HL-60/S4 treated with retinoic acid at 250 ng/mL for 4 days and 3 days (cell line): ENCODE results near the gene RPL18A.

ENCODE experiments used
- in situ Hi-C: fragments of 300-500 bp; cut with MboI; formaldehyde crosslinking; loops from 2 replicates; pipeline ENCODE4 v1.7.0; 2022; ENCODE audit warnings: low sequenced_read_pairs

Gene RPL18A

DNA sequence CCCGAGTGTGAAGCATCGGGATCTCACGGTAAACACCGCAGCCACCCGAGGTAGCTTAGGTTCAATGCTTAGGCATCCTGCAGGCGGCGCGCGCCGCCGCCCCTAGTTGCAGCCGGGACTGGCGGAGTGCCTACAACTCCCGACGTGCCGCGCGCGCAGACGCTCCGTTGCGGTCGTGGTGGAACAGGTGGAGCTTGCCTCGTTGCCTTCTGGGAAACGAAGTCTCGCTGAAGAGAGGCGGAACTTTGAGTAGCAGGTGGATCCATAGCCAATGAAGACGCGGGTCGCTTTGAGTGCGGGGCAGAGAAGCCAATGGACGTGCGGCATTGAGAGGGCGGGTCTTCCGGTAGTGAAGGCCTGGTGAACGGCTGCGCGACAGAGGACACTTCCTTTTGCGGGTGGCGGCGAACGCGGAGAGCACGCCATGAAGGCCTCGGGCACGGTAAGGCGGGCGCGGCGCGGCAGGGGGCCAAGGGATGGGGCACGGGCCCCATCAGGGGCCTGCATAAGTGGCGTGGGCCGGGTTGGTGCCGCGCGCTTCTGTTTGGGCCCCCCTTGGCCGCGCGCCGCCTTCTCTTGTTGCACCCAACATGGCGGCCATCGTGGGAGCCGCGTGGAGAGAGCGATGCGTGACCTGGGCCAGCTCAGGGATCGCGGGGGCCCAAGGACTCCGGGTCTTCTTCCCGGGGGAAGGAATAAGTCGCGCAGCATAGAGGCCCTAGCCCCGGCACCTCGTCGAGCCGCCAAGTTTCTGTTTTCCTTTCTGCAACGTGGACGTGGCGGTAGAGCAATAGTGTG lies at the start of gene RPL18A:
Gene RPL18A, plus strand, starts transcription at position 378 of the 798 bp plus-strand sequence. Its CDS starts 47 bp downstream, at position 425.
- in situ Hi-C loops, result no loop called here

DNA sequence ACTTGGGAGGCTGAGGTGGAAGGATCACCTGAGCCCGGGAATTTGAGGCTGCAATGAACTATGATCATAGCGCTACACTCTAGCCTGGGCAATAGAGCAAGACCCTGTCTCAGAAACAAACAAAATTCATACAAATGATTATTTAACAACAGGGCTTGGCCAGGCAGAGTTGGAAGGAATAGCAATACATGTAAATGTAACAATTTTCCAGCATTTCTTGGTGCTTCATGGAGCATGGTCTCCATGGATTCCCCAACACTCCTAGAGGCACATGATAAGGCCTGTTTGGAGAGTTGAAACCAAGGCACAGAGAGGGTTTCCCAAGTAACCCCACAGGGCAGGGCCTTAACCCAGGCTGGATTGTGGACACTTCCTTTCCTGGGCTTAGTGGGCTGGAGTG lies 48.6 kb upstream of the RPL18A start:
- in situ Hi-C loops, result no loop called here

DNA sequence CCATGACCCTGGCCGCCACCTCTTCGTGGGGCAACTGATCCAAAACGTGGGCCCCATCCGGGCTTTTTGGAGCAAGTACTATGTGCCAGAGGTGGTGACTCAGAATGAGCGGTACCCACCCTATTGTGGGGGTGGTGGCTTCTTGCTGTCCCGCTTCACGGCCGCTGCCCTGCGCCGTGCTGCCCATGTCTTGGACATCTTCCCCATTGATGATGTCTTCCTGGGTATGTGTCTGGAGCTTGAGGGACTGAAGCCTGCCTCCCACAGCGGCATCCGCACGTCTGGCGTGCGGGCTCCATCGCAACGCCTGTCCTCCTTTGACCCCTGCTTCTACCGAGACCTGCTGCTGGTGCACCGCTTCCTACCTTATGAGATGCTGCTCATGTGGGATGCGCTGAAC lies 48.0 kb upstream of the RPL18A start:
- in situ Hi-C loops, result no loop called here

DNA sequence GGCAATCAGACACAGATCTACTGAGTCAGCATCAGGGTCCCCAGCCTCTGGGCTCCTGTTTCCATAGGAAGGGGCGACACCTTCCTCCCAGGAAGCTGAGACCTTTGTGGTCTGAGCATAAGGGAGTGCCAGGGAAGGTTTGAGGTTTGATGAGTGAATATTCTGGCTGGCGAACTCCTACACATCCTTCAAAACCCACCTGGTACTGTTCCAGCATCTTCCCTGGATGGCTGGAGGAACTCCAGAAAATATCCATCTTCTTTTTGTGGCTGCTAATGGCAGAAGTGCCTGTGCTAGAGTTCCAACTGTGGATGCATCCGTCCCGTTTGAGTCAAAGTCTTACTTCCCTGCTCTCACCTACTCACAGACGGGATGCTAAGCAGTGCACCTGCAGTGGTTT lies 47.6 kb upstream of the RPL18A start:
- in situ Hi-C loops, result no loop called here

DNA sequence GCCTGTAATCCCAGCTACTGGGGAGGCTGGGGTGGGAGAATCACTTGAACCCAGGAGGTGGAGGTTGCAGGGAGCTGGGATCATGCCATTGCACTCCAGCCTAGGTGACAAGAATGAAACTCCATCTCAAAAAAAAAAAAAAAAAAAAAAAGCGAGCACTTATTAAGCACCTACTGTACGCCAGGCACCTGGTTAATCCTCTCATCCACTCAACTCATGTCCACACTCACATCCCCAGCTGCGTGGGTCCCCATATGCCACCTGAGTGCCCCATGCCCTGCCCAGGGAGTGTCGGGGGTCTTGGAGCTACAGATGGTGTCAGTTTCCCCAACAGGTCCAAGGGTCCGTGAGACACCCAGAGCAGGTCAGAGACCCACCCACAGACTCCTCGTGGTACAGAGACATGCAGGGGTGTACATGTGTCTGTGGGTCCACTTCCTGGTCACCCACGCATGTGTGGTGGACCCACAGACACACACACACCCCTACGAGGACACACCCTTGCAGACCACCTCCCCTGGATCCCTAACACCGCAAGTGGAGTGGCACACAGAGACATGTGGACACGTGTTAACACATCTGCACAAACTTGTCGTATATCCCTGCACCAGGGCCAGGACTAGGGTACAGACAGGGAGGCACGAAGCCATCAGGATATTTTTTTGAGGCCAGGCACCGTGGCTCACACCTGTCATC lies 41.9 kb upstream of the RPL18A start:
- in situ Hi-C loops, result no loop called here

DNA sequence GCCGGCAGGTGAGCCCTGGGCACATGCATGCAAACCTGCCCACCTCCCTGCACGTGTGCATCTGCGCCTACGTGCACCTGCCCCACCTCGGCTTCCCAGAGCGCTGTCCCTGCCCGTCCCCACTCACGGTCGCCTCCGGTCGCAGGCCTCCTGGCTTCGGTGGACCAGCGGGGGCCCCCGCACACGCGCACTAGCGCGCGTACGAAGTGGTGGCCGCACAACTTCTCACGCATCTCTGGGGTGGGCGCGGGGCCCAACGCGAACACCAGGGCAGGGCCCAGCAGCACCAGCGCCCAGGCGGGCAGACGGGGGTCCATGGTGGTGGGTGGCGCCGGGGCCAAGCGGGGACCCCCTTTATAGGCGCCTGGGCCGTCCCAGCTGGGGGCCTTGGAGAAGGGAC lies 38.5 kb upstream of the RPL18A start, which contains the start of gene INSL3:
Gene INSL3, minus strand, starts transcription at position 330 of the 400 bp plus-strand sequence. Its CDS starts 13 bp downstream, at position 317.
- in situ Hi-C loops, result no loop called here

DNA sequence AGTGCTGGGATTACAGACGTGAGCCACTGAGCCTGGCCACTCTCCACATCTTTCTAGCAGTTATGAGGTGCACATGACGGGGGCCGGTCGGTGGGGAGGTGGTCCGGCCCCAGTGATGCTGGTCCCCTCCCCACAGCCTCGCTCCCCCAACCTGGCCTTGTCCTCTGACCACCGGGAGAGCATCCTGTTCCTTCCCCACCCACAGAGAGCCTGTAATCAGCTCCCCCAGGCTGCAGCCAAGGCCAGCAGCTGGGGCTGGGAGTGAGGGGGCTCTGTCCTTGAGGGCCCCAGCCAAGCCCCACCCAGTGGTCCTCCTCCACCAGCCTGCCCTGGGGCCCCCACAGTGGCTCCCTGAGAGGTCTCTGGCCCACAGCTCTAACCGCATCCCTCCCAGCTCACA lies 35.4 kb upstream of the RPL18A start:
- in situ Hi-C loops, result no loop called here

DNA sequence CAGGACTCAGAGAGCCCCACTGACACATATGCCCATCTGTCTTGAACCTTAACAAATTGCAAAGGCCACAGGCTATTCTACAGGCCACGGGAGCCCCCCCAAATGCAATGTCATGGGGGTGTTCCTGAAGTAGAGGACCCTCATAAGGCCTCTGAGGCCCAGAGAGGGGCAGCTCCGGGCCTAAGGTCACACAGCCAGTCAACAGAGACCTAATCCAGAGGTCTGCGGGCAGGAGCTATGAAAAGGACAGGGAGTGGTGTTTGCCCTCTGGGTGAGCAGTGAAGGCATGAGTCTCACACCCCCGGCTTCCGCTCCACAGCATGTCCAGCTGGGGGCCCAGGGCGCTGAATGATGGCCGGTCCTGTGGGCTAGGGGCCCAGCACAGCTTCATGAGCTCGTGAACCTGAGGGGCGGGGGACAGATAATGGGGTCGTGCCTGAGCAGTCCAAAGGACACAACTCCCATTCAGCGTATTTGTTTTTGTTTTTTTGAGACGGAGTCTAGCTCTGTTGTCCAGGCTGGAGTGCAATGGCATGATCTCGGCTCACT lies 33.1 kb upstream of the RPL18A start:
- in situ Hi-C loops, result no loop called here

DNA sequence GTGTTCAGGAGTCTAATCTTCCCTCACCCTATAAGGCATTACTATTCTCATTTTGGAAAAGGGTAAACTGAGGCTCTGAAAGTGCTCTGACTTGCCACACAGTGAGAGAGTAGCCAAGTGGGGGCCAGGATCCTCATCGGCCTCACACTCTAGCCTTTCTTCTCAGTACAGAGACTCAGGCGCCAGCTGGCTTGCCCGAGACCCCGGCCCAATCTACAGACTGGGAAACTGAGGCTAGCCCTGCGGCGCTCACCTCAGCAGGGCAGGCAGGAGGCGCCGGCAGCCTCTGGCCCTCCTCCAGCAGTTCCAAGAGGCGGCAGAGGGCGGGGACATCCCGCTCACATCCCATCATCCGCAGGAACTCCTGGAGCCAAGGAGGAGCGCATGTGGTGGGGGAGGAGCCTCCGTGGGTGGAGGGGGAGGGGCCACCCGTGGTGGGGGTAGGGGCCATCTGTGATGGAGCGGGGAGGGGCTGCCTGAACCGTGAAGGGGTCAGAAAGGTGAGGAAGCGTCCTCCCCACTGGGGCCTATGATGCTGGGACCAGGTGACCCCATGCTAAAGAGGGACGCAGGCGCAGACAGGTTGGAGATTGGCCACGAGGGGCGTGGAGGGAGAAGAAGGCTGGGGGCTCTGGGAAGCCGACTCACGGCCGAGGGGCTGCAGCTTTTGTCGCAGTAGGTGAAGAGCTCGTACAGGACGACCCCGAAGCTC lies 29.7 kb upstream of the RPL18A start:
- in situ Hi-C loops, result no loop called here

DNA sequence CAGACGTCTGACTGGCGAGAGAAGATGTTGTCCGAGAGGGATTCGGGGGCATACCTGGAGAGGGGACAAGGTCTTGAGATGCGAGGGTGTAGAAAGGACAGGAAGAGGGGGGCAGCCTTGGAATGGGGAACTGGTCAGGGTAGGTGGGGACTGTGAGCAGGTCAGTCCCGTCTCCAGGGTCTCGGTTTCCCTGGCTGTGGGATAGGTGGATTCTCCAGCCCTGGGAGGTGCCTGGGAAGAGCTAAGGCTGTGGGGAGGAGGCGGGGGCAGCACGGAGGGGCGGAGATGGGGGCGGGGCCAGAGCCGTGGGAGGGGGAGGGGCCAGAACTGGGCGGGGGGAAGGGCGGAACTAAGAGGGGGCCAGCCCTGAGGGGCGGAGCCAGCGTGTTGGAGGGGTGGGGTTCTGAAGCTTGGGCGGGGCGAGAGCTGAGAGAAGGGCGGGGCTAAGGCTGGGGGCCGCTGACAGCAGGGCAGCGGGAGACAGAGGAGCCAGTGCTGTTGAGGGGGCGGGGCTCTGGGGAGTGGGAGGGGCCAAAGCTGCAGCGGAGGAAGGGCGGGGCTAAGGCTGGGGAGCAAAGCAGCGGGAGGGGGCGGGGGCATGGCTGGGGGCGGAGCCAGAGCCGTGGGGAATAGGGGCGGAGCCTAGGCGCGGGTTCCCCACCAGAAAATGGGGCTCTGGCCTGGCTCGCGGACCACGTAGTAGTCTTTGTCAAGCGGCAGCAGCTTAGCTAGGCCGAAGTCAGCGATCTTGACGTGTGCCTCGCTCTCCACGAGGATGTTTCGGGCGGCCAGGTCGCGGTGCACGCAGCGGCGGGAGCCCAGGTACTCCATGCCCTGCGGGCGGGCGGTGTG lies 28.9 kb upstream of the RPL18A start:
- in situ Hi-C loops, result no loop called here

DNA sequence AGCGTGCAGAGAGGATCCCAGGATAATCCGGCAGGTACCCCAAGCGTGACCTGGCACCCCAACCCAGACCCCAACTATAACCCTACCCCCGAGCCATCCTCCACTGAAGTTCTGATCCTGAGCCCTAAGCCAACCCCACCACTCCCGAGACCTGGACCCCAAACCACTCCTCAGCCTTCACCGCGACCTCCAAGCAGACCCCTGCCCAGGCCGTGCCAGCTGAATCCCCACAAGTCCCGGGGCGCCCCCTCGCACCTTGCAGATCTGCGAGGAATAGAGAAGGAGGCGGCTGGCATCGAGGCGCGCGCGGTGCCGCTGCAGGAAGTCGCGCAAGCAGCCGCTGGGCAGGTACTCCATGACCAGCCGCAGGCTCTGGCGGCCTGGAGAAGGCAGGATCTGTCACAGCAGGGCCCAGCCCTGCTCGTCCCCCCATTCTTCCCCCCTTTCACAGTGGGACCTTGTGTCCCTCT lies 28.3 kb upstream of the RPL18A start:
- in situ Hi-C loops, result no loop called here

DNA sequence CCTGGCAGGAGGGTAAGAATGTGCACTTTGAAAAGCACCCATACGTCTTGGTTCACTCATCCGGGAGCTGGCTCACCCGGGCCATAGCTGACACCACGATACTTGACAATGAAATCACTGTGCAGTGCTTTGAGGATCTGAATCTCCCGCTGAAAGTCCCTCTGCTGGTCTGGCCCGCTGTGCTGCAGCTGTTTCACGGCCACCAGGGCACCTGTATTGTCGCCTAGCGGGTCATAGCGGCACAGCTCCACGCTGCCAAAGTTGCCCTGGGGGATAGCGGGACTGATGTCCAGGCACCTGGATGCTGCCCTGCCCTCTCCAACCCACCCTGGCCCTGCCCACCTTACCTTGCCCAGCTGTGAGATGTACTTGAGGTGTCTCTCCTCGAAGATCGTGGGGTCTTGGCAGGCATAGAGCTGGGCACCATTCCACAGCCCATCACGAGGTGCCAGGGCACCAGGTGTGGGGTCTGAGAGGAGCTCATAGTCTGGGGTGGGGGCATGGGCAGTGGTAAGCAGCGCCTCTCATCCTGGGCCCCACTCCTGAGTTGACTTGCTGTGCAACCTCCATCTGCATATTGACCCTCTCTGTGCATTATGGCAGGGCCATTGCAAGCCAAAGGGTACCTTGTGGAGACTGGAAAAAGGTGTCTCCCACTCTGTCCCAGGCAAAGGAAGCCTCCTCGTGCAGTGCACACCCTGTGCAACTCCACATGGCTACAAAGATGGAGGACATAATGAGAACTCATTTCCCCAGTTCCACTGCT lies 27.1 kb upstream of the RPL18A start:
- in situ Hi-C loops, result no loop called here

DNA sequence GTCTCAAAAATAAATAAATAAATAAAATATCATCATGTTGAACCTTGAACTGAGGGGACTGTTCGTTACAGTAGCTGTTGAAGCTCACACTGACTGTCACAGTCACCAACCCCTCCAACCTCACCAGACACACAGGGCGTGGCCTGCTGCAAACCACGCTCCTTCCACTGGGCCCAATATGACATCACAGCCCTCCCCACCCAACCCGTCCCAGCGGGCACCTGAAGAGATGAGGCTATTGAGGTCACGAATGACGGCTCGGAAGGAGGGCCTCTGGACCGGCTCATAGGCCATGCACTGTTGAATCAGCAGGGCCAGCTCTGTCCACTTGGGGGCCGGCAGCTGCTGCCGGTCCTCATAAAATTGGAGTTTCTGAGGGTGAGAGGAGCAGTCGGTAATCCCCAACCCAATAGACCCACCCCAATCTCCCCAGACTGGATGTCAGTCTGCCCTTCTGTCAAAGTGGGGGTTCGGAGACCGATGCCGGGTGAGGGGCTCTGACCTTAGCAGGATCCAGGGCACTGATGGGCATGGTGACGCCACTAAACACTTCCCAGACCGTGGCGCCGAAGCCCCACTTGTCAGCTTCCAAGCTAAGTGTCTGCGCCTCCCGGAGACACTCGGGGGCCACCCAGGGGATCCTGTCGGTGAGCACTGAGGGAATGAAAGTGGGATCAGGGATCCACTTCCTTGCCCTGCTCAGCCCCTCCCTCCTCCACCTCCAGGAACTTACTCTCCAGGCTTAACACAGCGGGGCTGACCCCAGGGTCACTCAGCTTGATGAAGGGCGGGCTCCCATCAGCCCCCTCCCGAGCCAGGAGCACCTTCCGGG lies 25.1 kb upstream of the RPL18A start:
- in situ Hi-C loops, result no loop called here

DNA sequence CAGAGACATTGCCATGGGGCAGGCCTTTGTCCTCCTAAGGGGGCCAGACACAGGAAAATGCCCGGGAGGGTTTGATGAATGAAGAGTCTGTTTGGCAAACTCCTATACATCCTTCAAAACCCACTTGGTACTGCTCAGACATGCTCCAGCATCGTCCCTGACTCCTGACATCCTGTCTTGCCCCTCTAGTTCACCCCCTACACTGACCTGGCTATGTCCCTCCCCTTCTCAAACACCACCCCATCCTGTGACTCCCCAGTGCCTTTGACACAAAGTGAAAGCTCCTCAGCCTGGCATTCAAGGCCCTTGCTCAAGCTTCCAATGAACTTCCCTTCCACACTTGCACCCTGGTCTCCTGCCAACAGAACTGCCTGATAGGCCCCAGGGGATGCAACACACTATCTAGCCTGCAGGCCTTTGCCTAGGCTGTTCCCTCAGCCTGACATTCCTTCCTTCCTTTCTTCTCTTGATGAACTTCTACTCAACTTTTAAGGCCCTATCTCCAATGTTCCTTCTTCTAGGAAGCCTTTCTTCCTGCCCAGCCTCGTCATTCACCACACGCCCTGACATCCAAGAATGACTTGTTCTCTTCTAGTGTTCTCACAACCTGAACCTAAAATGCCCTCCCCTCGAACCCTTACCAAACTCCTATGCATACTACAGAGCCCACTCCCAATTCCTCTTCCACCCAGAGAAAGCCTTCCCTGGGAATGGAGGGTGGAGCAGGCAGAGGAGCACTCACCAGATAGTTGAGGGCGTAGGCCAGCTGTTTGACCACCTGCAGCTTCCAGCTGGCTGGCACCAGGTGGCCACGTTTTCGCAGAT lies 24.3 kb upstream of the RPL18A start:
- in situ Hi-C loops, result no loop called here

DNA sequence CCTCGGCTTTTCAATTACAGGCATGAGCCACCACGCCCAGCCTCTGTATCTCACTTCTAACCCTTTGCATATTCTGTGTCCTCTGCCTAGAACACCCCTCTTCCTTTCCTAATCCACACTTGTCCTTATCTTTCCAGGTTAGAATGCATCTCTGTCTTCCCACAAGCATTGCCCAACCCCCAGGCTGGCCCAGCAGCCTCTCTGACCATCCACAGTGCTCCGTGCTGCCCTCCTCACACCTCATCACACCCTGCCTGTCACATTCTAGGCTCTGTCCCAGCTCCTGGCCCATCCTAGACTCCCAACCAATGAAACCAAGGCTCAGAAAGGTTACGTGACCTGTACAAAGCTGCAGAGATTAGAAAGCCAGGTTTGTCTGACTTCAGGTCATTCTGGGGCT lies 23.2 kb upstream of the RPL18A start:
- in situ Hi-C loops, result no loop called here

DNA sequence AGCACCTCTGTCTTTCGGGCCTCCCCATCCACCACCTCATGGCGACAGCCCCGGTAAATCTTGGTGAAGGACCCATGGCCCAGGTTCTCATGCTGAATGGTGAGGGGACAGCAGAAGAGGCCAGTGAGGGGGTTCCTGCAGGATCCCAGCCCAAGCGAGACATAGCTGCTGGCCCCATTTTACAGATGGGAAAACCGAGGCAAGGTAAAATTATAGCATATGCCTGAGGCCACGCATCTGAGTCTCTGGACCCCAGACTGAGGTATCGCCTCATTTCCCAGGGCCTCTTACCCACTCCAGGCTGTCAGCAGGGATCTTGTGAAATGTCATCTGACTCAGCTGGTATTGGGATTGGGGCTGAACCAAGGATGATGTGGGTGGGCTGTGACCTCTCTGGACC lies 21.7 kb upstream of the RPL18A start:
- in situ Hi-C loops, result no loop called here

DNA sequence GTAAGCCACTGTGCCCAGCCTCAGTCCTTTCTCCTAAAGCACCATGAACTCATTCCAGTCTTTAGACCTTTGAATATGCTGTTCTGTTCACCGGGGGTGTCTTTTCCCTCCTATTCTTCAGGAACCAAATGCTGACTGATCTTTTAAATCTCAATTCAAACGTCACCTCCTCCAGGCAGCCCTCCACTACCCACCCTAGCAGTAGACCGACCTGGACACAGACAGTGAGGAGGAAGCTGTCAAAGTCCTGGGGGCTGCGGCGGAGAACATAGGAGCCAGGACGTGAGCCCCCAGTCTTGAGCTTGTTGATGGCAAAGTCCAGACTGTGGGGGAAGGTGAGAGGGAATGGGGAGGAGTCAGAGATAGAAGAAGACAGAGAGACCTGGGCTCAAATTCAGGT lies 19.7 kb upstream of the RPL18A start:
- in situ Hi-C loops, result no loop called here

DNA sequence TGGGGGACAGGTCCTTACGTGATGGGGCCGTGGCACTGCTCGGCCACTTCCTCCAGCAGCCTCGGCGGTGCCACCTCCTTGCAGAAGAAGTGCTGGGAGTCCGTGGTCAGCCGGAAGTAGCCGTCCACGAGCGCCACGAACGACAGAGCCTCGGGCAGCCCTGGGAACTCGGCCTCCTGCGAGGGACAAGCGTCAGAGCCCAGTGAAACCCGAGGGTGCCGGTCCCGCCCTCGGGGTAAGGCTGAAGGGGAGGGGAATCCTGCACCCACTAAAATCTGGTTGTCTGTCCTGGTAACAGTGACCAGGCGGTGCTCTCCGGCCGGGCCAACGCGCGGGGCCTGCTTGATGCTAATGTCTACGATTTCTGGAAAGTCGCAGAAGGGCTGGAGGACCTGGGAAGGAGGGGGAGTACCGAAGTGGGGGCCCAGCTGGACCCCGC lies 18.3 kb upstream of the RPL18A start:
- in situ Hi-C loops, result no loop called here
